GM18498 (cell line): ENCODE data around the gene TRDN.
"Not testable (repeated sequence)": the region's sequence is repeated elsewhere in the genome, so short reads cannot be mapped to it uniquely, and the experiment has no call there.

Experiments used
- ATAC-seq: cut with Tn5 transposase; IDR thresholded peaks from one replicate; pipeline ENCODE4 v1.9.1; 2021; ENCODE audit warnings: mild to moderate bottlenecking, moderate library complexity; ENCODE audit not compliant: unreplicated experiment

The TRDN gene

DNA sequence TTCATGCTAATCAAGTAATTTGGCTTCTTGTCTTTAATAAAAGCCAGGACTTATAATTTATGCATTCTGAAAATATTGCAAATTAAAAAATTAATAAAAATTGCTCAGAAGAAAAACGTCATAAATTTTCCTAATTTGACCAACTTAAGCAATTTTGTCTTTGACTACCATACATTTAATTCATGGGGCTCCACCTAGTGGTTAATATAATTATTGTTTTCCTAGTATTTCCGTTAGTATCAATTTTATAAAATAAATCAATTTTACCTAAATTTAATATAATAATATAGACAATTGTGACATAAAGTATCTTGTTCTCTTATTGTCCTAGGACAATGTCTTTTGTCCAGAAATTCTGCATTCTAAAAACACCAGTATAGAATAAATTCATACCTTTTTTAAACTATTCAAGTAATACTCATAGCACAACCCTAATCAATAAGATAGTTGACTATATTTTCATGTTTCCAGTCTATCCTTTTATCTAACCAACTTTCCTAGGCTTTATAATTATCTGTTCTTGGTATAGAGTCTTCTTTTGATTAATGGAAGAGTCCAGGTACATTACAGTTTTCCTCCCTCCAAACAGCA is 319.9 kb downstream of the TRDN start:
- no peak for ATAC-seq

DNA sequence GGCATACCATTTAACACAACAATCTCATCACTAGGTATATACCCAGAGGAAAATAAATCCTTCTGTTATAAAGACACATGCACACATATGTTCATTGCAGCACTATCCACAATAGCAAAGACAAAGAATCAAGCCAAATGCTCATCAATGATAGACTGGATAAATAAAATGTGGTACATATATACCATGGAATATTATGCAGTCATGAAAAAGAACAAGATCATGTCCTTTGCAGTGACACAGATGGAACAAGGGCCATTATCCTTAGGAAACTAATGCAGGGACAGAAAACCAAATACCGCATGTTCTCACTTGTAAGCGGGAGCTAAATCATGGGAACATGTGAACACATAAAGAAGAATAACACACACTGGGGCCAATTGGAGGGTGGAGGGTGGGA is 322.3 kb downstream of the TRDN start:
- not testable (repeated sequence) for ATAC-seq

DNA sequence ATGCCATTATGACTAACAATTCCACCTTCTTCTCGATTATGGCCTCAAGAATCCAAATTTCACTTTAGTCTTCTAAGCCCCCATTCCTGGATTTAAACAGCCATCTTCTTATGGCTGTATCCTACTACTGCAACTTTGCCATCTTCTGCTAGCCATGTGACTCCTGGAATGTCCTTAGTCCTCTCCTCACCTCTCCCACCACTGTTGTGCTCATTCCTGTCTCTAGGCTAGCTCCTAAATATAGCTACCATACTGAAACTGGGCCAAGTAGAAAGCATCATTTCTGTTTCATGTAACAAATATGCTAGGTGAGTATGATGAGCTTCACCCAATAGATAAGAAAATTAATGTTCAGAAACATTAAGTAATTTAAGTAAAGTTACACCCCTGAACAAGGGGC is 327.6 kb downstream of the TRDN start:
- ATAC-seq: no peak

DNA sequence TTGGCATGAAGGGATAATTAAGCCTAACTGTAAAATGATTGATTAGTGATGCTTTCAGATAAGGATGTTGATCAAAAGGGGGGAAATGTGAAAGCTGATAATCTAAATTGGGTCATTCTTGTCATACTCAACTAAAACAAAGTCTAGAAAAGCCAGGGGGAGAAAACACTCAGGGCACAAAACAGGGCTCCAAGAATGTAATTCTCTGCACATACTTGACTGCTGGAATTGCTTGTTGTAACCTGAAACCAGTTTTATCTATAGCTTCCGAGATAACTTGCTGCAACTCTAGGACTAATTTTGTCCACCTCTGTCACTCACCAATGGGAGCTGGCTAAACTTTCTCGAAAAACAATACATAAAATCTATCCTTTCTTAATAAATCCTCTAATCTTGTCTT is 330.4 kb downstream of the TRDN start:
- ATAC-seq: no peak

DNA sequence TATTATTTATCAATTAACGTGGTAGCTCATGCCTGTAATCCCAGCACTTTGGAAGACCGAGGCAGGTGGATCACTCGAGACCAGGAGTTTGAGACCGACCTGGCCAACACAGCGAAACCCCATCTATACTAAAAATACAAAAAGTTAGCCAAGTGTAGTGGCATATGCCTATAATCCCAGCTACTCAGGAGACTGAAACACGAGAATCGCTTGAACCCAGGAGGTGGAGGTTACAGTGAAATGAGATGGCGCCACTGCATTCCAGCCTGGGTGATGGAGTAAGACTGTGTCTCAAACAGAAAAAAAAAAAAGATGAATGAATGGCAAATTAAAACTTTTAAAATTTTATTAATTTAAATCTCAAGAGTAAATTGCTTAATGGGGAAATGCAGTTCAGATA is 341.1 kb downstream of the TRDN start:
- no peak for ATAC-seq

DNA sequence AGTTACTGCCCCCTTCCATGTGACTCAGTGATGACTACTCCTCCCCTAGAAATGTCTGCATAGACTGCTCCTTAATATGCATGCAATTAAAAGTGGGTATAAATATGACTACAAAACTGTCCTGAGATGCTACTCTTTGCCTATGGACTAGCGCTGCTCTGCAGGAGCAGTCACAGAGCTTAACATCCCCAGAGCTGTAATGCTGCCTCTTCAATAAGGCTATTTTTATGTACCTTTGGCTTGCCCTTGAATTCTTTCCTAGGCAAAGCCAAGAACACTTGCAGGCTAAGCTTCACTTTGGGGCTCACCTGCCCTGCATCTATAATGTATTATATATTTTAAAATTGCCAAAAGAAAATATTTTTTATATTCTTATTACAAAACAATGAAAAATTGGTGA is 341.6 kb downstream of the TRDN start:
- no peak for ATAC-seq

DNA sequence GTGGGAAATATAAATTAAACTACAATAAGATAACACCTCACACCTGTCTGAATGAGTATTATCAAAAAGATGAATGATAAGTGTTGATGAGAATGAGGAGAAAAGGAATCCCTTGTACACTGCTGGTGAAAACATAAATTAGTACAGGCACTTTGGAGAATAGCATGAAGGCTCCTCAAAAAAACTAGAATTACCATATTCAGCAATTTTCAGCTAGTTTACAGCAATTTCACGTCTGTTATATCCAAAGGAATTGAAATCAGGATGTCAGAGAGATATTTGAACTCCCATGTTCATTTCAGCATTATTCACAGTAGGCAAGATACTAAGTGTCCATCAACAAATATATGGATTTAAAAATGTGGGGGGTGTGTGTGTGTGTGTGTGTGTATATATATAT is 348.1 kb downstream of the TRDN start:
- no peak for ATAC-seq

DNA sequence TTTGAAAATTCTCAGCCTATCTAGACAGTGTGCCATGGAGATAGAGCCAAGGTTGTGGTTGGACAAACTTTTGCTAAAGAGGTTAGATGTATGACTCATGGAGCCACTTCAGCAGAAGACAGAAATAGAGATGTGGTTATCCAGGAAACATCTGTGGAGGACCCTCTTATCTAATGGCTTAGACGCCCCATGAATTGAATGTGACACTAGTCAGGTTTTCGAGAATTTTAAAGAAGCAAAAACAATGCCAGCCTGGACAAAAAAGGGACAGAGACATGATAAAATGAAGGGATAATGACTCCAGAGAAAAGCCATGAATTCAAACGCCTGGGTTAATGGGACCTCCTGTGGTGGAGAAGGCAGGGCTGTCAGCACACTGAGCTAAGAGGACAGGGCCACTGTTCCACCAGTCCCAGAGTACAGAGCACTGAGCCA is 360.2 kb downstream of the TRDN start:
- ATAC-seq: no peak

DNA sequence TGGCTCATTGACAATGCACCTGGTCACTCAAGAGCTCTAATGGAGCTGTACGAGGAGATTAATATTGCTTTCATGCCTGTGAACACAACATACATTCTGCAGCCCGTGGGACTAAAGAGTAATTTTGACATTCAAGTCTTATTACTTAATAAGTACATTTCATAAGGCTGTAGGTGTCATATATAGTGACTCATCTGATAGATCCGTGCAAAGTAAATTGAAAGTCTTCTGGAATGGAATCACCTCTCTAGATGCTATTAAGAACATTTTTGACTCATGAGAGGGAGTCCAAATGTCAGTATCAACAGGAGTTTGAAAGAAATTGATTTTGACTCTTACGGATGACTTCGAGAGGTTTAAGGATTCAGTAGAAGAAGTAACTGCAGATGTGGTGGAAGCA is 372.8 kb downstream of the TRDN start:
- no peak for ATAC-seq

DNA sequence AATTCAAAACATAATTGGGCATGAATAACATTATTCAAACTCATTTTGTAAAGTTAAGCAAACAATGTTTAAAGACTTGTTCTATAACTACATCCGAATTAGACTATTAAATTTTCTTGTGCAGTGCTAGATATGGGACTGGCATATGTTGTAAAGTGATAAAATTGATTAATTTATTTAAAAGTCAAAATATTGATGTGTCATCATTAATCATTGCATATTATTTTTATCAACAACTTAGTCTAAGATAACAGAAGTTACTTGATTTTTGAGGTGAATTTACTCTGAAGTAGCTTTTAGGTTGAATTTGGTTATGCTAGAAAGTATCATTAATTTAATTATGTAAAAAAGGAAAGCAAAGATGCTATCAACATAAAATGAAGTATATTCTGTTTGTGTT is 396.1 kb downstream of the TRDN start:
- no peak for ATAC-seq

DNA sequence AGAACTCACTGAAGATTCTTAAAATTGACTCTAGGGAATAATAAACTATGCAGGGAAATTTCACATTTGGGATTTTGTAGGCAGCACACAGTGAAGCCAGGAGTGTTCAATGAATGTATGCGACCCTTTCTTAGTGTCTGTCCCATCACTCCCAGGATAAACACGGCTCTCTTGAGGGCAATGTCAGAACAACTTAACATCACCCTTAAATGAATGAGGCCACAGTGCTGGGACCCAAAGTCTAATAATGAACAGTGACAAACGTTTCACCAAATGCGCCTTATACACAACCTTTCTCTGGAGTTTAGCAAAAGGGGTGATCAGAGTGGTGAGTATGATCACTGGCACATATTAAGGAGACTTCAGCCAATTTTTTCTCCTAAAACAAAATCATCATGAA is 403.4 kb downstream of the TRDN start:
- ATAC-seq: no peak

DNA sequence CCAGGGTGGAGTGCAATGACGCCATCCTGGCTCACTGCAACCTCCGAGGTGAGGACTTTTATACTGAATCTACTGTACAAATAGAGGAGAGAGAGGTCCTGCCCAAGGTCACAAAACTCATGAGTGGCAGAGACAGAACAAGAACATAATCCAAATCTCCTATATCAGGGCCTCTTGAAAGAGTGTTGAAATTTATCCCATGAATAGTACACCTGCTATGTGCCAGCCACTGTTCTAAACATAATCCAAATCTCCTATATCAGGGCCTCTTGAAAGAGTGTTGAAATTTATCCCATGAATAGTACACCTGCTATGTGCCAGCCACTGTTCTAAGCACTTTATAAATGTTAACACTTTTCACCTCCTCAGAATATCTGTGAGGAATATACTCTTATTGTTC is 409.0 kb downstream of the TRDN start:
- not testable (repeated sequence) for ATAC-seq

DNA sequence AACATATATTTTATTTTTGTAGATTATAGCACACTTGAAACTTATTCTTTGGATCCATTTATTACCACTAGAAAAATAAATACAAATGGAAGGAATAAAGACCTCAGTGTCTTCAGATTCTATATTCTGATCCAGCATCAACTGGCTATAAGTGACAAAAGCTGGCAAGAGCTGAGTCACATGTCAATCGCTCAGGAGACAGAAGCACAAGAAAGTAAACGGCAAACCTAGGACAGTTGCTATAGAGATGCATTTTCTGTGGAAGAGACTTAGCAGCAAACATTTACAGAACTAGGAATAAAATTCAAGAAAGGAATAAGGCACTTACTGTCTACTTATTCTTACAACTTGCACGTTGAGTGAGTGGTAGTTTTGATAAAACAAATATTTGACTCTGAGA is 410.4 kb downstream of the TRDN start:
- no peak for ATAC-seq

DNA sequence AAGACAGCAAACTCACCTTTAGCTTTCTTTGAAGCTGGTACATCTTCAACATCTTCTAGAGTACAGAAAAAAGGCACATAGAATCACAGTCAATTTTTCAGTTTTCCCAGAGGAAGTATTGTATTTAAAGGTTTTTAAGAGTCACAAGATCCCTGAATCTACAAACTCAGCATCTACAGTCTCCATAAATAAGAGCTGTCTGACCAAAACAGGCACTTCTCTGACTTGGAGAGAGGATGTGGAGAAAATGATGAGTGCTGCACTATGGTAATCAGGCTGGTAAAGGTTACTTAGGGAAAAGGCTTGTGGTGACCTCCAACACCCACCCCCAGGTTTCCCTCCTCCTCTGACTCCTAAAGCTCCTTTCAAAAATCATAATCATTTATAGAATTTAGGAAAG is 412.7 kb downstream of the TRDN start:
- no peak for ATAC-seq

DNA sequence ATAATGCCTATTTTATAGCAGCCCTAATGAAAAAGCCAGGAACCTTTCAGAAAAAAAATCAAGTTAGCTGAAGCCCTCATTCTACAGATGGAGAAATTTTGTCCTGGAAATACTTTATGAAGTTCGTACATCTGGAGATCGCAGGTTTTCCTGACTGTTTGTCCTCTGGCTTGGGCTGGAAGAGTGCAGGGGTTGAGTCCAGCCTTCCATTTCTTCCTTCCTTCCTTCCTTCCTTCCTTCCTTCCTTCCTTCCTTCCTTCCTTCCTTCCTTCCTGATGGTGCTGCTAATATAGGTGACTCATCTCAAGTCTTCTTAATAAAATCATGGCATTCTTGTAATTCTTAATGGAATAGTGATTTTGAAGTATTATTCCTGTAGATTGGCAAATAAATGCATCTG is 413.3 kb downstream of the TRDN start:
- no peak for ATAC-seq

DNA sequence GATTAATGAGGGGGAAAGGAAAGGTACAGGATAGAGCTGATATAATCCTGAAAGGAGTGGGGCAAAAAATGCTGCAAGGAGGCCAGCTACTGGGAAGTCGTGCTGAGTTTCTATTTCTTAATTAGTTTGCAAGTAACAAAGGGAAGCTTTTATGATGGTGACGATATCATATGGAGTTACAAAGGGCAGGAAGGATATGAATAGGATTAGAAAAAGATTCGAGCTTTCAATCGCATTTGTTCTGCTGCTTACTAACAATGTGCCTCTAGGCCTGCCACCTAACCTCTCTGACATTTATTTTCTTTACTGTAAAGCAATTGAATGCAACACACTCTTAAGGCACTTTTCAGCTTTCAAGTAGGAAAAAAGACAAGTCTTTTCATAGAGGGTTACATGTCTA is 421.5 kb downstream of the TRDN start:
- ATAC-seq: no peak

DNA sequence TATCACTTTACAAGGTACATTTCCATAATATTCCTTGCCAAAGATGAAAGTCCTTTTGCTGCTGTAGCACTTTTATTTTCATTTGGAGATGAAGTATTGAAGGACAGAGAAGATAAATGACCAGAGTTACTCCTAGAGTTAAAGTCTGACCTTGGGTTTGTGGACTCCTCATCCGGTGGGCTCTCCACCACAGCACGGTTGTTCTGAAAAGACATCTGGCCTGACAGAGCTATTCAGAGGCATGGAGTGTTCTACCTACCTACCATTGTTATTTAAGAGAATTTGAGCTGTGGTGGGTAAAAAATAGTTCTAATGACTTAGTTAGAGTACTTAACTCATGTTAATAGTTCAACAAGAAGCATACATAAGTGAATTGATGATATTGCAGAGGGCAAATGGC is 422.3 kb downstream of the TRDN start:
- no peak for ATAC-seq

DNA sequence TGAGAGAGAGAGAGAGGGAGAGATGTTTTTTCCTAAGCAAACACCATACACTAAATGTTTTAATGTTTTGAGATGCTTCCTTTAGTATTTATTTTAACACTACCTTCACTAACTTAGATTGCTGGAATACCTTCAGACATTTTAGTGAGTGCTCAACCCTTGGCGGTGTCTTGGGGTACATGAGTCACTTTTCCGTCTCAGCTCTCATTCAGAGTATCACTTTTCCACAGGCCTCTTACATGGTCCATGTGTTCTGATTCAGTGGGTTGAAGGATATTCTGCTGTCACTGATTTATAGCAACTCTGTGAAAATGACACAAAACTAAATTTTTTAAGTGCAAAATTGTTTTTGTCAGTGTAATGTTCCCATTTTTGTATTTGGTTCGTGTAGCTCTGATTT is 422.8 kb downstream of the TRDN start:
- no peak for ATAC-seq

DNA sequence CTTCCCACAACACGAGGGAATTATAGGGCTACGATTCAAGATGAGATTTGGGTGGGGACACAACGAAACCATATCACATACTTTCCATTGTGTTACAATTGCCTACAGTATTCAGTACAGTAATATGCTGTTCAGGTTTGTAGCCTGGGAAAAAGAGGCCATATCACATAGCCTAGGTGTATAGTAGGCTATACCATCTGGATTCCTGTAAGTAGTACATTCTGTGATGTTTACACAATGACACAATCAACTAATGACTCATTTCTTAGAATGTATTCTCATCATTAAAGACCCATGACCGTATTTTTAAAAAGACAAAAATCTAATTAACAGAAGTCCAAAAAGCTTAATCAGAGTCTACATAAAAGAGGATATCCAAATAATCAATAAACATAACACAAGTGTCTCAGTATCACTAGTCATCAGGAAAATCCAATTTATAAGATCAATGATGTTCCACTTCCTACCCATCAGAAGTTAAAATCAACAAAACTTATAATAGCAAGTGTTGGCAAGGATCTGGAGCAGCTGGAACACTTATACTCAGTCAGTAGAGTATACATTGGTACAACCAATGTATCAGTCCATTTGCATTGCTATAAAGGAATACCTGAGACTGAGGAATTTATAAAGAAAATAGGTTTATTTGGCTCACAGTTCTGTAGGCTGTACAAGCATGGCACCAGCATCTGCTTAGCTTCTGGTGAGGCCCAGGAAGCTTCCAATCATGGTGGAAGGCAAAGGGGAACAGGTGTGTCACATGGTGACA is 424.8 kb downstream of the TRDN start:
- no peak for ATAC-seq

DNA sequence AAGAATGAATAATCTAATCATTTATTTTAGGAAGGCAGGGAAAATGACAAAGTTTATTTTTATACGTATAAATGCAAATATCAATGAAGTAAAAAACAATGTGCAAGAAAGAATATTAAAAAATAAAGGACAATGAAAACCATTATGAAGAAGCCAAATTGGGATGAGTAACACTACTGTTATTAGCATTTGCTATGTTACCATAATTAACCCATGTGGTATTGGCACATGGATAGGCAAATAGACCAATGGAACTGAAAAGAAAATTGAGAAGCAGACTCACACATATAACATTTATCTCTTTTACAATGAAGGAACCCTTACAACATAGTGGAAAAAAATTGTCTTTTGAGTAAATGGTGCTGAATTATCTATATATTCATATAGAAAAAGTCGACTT is 426.1 kb downstream of the TRDN start:
- ATAC-seq: no peak

DNA sequence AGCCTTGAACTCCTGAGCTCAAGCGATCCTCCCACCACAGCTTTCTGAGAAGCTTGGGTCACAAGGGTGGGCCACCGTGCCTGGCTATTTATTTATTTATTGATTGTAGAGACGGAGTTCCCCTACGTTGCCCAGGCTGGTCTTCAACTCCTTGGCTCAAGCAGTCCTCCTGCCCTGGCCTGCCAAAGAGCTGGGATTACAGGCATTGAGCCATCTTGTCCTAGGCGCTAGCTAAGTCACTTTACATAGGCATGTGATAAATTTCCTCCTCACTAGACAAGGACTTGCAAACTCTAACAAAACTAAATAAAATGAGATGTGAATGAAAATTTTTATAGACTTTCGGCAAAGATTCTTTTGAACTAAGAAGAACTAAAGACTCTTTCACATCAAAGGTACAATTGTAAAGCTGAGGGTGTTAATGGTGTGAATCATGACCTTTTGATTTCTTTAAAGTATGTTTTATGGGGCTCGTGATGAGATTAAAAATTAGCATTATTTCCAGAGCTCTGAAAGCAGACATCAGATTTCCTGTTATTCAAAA is 428.7 kb downstream of the TRDN start:
- no peak for ATAC-seq

DNA sequence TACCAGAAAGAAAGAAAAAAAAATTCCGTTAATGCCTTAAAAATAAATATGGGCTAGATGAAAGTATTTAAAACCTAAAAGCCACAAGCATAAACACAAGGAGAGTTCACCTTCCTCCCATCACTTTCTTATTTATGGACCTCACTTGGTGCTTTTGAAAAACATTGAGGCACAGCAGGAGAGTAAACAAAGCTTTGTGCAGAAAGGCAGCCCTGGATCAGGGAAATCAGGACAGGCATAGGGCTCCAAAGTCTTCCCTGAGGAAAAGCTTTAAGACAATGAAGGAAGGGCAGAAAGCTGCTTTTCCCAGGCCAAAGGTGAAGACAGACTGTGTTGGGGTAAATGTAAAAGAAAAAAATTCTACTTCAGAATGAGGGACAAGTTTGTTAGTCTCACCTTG is 432.8 kb downstream of the TRDN start:
- no peak for ATAC-seq
